Eye (tissue), 1 donor: ENCODE measurements around the gene NLE1.
"Not testable (repeated sequence)": the region's sequence is repeated elsewhere in the genome, so short reads cannot be mapped to it uniquely, and the experiment has no call there.

Experiments used
- DNase-seq: peaks from one replicate; pipeline ENCODE4 v3.0.0-alpha.2; 2015

The NLE1 gene

DNA sequence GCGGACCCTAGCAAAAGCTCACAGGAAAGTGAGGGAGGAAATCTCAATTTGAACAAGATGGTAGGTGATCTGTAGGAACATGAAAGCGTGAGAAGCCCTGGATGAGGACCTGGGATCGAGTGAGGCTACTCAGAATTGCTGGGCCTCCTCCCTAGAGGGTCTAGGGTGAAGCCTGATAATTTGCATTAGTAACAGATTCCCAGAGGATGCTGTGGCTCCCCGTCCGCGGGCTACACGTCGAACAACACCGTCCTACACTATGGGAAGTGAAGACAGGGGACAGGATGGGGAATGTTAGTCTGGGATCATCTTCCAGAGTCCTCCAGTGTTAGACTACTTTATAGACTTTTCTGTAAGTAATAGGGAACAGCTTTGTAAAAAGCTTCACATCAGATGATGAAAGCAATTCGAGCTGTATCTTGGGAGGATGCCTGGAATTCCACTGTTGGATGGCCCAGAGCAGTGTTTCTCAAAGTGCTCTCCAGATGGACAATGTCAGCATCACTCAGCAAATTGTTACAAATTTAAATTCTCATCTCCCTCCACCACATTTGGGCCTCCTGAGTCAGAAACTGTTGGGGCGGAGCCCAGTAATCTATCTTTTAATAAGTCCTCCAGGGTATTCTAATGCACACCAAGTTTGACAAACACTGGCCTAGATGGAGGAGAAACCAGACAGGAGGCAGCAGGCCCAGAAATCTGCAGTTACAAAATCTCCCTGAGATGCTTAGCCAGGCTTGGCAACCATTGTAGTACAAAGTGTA lies 14.2 kb downstream of the NLE1 start:
- DNase-seq, result no peak

DNA sequence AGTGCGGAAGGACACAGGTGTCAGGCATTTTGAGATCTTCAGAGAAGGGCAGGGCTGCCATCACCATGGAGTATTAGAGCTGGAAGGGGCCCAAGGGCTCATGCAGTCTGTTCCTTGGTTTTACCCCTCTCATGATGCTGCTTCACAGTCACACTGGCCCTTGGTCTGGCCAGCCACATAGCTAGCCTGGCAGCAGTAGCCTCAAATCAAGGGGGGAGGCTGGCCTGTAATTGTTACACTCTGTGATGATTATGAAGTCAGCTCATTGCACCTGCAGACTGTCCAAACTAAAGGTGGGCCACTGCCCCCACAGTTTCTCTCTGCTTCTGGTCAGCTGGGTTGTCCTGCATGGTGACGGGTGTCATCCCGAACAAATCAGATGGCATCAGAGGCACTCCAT lies 20.8 kb downstream of the NLE1 start, which contains the start of gene FNDC8:
TSS of gene FNDC8 (plus strand) at position 301 of the 400 bp plus-strand sequence. CDS start at position 380, 79 bp downstream.
- no peak for DNase-seq

DNA sequence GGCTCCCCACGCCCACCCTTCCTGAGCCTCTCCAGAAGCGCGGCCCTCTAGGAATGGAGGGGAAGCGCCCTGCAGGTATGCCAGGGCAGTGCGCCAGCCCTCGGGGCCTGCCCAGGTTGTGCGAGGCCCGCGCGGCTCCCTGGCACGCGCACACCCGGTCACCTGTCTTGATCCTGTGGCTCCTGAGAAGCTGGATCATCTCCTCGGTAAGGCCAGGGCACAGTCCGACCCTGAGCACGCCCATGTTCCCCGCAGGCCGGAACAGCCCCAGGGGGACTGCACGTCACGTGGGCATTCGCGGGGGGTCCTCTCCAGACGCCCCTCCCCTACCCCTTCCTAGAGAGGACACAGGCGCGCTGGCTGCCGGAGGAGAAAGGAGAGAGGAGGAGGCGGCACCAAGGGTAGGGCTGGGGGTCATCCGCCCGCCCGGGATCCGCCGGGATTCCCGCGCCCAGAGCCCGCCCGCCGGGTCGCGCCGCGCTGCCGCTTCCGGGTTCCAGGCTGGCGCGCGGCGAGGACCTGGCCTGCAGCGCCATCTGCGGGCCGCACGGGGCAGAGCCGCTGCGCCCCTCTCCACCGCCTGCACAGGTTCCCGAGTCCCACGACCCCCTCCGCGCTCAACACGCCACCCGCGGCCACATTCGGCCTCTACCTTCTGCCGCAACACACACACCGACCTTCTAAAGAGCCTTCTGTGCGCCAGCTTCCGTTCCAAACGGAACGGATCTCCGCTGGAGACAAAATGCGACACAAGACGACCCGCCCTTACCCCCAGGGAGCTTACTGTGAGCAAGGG lies 22.5 kb downstream of the NLE1 start, which contains the start of gene RAD51D:
TSS of gene RAD51D (minus strand) at position 491 of the 796 bp plus-strand sequence. CDS start at position 244, 247 bp downstream.
- DNase-seq, result peak; percentile 93

DNA sequence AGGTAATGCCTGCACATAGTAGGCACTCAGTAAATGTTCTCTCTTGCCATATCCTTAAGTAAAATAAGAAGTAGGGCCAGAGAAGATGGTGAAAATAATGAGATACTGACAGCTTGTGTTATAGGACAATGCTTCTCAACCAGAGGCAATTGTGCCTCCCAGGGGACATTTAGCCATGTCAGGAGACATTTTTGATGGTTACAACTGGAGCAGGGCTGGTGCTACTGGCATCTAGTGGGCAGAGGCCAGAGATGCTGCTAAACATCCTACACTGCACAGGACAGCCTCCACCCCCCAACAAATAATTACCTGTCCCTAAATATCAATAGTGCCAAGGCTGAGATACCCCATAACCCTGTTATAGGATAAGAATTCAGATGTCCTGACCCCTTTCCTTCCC lies 24.1 kb downstream of the NLE1 start:
- DNase-seq, result peak; percentile 42

DNA sequence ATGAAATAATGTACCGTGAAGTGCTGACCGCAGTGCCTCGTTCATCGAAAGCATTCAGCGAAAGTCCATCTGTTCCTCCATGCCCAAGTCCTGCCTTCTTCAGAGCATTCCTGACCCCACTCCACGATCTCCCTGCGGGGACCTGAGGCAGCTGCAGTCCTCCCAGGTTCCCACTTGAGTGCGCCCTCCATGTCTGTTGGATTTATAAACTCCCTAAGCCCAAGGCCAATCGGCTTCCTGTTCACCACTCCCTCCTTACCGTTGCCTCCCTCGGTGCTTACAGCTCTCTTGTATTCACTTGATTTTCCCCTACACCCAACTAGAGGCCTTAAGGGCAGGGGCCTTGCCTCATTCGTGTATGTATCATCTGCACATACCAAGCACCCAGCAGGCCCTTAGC lies 25.3 kb downstream of the NLE1 start:
- no peak for DNase-seq

DNA sequence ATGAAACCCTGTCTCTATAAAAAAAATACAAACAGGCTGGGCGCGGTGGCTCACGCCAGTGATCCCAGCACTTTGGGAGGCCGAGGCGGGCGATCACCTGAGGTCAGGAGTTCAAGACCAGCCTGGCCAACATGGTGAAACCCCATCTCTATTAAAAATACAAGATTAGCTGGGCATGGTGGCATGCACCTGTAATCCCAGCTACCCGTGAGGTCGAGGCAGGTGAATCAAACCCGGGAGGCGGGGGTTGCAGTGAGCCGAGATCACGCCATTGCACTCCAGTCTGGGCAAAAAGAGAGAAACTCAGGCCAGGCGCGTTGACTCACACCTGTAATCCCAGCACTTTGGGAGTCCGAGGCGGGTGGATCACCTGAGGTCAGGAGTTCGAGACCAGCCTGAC lies 31.3 kb downstream of the NLE1 start:
- not testable (repeated sequence) for DNase-seq

DNA sequence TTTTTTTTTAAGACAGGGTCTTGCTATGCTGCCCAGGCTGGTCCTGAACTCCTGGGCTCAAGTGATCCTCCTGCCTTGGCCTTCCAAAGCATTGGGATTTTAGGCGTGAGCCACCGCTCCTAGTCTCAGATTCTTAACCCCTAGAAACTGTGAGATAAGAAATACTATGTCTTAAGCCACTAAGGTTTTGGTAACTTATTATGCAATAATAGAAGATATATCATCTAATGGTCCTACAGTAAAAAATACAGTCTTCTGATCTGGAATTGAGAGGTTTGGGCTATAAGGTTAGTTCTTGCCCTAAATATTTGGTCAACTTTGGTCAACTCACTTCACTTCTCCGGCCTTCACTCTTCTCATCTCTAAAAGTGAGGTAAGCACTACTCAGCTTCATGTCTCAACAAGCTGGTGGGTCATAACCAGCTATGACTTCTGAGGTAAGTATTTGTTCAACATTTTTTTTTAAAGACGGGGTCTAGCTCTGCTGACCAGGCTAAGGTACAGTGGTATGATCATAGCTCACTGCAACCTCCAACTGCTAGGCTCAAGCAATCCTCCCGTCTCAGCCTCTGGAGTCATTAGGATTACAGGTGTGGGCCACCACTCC lies 37.2 kb downstream of the NLE1 start:
- DNase-seq, result no peak

DNA sequence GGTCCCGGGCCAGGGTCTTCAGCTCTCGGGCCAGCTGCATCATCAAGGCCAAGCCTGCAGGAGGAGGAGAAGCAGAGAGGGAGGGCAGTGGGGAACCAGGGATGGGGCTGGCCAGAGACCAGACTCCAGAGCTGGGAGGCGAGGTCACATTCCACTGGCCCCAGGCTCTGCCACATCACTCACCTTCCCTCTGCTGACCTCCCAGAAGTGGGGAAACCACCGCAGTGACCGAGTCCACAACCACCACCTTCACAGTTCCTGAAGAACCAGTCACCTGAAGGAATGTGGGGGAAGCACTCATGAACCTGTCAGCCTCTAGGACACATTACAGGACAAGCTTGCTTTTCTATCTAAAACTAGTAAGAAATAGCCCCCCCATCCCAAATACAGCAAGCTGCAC lies 38.8 kb downstream of the NLE1 start:
- no peak for DNase-seq

DNA sequence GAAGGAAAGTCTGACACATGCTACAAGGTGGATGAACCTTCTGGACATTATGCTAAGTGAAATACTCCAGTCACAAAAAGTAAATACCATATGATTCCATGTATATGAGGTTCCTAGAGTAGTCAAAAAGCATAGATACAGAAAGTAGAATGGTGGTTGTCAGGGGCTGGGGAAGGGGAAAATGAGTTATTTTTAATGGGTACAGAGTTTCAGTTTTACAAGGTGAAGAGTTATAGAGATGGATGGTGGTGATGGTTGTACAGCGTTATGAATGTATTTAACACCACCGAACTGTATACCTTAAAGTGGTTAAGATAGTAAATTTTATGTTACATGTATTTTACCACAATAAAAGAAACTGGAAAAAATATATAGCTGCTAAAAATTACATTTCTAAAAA lies 40.4 kb downstream of the NLE1 start:
- no peak for DNase-seq

DNA sequence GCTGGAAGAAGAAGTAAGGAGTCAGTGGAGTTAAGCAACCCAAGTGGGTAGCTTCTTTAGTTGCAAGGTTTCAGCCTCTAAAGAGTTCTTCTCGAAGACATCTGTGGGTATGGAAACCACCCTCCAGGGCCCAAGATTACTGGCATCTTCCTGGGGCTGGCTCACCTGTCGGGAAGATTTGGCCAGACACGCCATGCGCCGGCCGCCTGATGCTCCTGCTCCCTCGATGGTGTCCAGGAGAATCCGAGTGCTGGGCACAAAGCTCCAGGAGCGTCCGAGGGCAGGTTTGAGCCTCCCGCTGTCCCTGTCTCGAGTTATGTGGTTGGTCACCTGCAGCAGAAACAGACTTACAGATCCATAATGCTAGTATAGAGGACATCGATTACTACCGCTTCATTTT lies 41.1 kb downstream of the NLE1 start:
- no peak for DNase-seq

DNA sequence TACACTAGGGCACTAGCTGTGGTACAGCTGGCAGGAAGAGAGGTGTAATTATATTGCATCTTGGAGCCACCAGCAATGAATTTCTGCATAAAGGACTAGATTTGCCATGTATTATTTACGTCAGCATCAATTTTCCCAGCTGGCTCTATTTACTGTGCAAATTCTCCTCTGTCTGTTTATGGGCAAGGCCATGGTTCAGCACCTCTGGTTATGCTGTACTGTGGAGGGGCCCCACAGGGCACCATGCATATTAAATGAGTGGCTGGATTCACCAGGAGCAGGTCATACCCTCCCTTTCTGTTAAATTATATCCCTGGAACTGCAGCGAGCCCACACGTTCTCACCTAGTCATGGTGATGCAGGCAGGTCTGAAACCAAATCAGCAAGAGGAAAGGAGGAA lies 42.2 kb downstream of the NLE1 start:
- DNase-seq, result peak; percentile 42

DNA sequence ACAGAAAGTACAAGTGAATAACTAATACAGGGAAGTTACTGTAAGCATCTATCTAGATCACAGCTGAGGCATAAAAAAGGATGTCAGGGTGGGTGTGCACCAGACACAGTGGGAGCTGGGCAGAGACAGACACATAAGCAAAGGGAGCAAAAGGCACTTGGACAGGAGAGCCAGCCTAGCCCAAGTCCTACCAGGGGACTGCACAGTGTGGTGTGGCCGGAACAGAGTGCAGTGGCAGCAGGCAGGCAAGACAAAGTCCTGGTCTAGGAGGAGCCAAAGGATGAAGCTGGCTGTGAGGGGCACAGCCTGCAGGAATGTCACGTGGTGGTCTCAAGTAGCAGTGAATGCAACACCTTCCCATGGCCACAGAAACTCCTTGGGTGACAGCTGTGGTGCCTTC lies 44.3 kb downstream of the NLE1 start:
- DNase-seq, result no peak

DNA sequence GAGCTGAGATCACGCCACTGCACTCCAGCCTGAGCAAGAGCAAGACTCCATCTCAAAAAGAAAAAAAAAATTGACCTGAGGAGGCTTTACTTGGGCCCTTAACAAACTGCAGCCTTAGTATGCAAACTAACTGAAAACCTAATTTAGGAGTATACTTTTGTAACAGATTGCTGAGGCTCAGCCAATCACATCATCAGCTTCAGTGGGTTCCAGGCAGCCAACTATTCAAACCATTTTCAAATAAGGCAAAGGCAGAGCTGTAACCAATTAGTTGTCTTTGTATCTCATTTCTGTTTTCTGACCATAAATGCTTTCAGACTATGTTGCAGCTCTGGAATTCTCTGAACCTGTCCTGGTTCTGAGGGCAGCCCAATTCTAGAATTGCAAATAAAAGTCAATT lies 46.4 kb downstream of the NLE1 start:
- DNase-seq, result no peak

DNA sequence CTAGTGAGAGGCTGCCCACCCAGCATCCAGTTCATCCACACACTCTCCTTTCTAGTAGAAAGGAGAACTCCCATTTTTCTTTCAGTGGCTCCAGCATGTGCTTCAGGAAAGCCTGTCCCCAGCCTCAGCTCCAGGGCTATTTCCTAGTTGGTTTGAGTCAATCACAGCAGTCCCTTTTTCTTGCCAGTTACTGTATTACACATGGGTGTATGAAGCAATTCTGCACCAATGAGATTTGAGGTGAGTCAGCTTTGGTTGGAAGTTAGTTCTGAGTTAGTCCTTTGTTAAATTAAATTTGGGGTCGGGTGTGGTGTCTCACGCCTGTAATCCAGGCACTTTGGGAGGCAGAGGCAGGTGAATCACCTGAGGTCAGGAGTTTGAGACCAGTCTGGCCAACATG lies 47.2 kb downstream of the NLE1 start:
- DNase-seq, result no peak

DNA sequence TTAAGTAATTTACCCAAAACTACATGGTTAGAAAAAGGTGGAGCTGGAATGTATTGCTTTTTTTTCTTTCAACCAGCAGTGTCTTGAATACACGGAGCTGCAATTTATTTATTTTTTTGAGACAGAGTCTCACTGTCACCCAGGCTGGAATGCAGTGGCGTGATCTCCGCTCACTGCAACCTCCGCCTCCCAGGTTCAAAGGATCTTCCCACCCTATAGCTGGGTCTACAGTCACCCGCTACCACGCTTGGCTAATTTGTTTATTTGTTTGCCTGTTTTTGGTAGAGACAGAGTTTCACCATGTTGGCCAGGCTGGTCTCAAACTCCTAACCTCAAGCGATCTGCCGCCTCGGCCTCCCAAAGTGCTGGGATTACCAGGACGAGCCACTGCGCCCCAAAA lies 51.4 kb downstream of the NLE1 start:
- DNase-seq, result not testable (repeated sequence)

DNA sequence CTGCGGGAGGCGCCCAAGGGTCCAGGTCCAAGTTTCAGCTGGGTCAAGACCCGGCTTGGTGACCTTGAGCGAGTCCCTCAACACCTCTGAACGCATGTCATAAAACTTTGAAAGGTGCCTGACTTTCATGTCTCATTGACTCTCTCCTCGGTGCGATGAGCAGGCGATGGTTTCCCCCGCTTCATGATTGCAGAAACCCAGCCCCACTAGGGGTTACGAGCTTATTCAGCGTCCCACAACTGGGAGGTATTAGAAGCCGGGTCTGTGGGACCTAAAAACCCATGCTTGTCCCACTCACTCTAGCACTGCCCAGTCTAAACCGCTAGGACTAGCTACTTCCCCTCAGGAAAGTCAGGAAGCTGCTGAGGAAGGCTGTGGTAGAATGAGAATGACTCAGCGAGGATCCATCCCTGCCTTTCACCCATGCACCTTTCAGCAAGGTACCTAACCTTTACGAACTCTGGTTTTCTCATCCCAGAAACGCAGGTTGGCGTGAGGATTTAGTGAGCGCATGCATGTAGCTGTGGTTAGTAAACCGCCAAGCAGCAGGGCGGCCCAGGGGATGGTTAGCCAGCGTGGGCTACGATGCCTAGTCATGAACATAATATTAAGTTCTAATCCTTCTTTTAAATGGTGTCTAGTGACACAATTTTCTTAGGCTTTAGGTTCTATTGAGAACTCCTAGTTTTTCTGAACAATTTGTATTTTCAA lies 52.4 kb downstream of the NLE1 start:
- DNase-seq, result no peak

DNA sequence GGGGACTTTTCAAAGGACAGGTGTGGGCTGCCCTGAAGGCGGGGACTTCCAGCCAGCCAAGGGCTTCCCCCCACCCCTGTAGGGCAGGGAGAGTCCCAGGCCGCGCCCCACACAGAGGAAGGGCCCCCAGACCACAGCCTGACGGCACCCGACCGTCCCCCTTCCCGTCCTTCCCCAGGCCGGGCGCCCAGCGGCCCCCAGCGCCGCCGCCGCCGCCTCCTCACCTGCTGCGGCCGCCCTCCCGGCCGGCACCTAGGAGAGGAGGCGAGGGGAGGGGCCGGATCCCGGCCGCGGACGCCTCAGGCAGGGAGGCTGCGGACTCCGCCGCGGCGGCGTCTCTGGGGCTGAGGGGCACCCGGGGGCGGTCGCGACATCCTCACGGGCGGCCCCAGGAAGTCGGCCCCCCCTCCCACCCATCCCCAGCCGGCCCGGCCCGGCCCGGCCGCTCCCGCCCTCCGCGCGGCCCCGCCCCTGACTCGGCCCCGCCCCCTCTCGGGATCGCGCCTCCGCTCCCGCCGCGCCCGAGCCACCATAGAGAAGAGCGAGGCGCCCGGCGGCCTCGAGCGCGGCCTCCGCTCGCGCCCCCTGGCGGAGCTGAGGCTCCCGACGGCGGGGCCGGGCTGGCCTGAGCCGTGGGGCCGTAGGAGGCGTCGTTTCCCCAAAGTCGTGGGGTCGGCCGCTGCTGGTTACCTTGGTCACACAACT lies 53.1 kb downstream of the NLE1 start:
- DNase-seq, result peak; percentile 95

DNA sequence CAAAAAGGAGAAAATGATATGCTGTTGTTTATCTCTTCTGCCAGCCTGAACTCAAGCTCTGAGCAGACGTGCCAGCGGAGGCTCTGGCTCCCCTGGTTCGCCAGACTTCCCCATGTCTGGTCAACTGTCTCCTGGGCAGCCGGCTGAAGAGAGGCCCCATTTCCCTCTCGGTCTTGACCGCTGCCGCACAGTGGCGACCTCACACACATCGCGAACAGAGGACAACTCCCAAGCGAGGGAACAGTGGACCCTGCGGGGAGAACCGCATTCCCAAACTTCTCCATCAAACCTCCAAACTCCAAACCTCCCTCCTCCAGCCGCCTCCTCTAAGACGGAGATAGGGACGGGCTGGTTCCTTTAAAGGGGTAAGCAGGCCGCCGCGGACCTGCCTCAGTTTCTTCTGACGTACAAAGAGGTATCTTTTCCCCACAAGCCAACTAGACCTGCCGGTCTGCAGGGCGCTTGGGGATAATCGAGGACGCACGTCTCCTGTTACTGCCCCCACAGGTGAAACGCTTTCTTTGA lies 53.7 kb downstream of the NLE1 start:
- peak; percentile 84 for DNase-seq

DNA sequence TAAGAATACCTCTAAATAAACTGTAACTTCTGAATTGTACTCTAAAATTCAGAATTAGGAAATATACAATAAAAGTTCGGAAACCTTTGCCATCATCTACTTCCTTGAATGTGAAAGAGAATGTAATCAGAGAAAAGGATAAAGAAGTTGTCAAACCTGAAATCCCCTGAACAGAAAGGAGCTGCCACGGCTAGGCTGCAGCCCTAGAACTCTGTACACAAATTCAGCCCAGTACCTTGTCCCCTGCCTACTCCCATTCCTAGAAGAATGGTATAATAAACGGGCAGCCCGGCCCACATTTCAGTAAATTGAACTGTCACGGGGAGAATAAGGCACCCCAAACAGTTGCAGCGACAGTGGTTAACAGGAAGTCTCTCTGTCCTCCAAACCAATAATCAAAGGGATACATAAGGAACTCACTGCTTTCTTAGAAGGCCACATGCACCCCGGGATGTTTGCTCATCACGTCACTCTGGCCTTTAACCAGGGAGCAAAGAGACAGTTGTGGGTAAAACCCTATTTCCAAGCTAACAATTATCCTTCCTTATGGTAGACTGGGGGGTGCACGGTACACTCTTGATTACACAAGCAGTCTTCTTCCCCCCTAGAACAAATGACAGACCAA lies 54.3 kb downstream of the NLE1 start:
- DNase-seq, result no peak

DNA sequence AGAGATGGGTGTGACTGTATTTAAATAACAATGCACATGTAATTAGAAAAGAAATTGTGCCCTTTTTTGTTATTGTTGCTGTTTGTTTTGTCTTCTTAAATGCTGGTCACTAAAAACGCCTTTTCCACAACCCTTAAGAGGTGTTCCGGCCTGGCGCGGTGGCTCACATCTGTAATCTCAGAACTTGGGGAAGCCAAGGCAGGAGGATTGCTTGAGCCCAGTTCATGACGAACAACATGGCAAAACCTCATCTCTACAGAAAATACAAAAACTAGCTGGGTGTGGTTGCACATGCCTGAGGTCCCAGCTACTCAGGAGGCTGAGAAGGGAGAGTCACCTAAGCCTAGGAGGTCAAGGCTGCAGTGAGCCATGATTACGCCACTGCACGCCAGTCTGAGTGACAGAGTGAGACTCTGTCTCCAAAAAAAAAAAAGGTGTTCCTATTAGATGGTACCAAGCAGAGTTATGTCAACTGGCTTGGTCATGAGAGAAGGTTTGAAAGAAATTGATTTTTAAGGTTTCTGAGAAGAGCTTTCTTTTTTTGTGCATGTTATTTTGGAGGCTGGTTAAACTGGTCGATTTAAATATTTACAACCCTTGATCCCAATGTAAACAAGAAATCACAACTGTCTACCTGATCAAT lies 55.1 kb downstream of the NLE1 start:
- no peak for DNase-seq

DNA sequence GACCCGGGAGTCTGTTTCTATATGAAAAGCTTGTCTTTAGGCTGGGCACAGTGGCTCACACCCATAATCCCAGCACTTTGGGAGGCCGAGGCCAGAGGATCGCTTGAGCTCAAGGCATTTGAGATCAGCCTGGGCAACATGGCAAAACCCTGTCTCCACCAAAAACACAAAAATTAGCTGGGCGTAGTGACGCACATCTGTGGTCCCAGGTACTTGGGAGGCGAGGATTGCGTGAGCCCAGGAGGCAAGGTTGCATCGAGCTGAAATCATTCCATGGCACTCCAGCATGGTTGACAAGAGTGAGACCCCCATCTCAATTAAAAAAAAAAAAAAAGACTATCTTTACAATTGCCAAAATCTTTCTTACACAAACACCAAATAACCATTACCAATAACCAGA lies 55.9 kb downstream of the NLE1 start:
- DNase-seq, result no peak
